Stomach (tissue), 9 donors: ENCODE data around the gene ZNF672. TPM values are rescaled to one million over a fixed set of nuclear protein-coding genes. Genes with fewer than 3 reads are reported as not detected.

Experiments used
- DNase-seq, 2 donors: peaks; one replicate each; pipeline versions ENCODE4 v3.0.0 to v3.0.0-alpha.2; 2013 to 2019
- H3K27ac ChIP-seq, 5 donors: fragments of 200-600 bp in 4 of 5; sonication (generic) in 4 of 5; one replicate each; pipeline ENCODE4 v1.5.1; 2013 to 2019; ENCODE audit warnings: mild to moderate bottlenecking in 1 of 5, moderate library complexity in 1 of 5
- H3K27me3 ChIP-seq, 3 donors: fragments of 200-600 bp; sonication (generic); one replicate each; pipeline ENCODE4 v1.5.1; 2017 to 2019; ENCODE audit warnings: mixed run types in 1 of 3
- H3K36me3 ChIP-seq, 4 donors: fragments of 200-600 bp; sonication (generic); 1 replicate in 3 of 4; 2 replicates in 1 of 4; pipeline ENCODE4 v1.5.1; 2016 to 2019
- H3K4me1 ChIP-seq, 4 donors: fragments of 200-600 bp; sonication (generic); one replicate each; pipeline ENCODE4 v1.5.1; 2016 to 2019
- H3K4me3 ChIP-seq, 4 donors: fragments of 200-600 bp; sonication (generic) in 3 of 4; one replicate each; pipeline ENCODE4 v1.5.1; 2016 to 2019; ENCODE audit warnings: mild to moderate bottlenecking in 1 of 4
- H3K9me3 ChIP-seq, 4 donors: fragments of 200-600 bp; sonication (generic); one replicate each; pipeline ENCODE4 v1.5.1; 2016 to 2019
- CTCF ChIP-seq, 7 experiments: fragments of 450-650 bp in 4 of 7; fragments of 200-600 bp in 3 of 7; sonication (generic) in 3 of 7; IDR thresholded peaks; one replicate each; pipeline ENCODE4 v1.5.1; 2016 to 2019; ENCODE audit warnings: antibody characterized with exemption in 7 of 7, control low read depth in 2 of 7, mild to moderate bottlenecking in 1 of 7
- EP300 ChIP-seq: sonication (generic); formaldehyde crosslinking; IDR thresholded peaks from one replicate; pipeline ENCODE4 v1.6.1; 2017; ENCODE audit warnings: antibody characterized with exemption
- POLR2A ChIP-seq, 4 donors: fragments of 450-650 bp; IDR thresholded peaks; one replicate each; pipeline ENCODE4 v1.6.1; 2016; ENCODE audit warnings: antibody characterized with exemption in 4 of 4, control low read depth in 2 of 4, mild to moderate bottlenecking in 1 of 4, moderate library complexity in 1 of 4
- POLR2AphosphoS5 ChIP-seq, 3 donors: sonication (generic); formaldehyde crosslinking; IDR thresholded peaks; one replicate each; pipeline ENCODE4 v1.6.1; 2016; ENCODE audit warnings: antibody characterized with exemption in 3 of 3
- WGBS, 5 donors: extraction: QIAGEN DNeasy Blood & Tissue Kit in 3 of 5; methylation state at CpG; one replicate each; pipeline versions ENCODE4 v1.1.5 to v1.1.7; 2013 to 2018; 5-methylcytosine and 5-hydroxymethylcytosine counted together
- intact Hi-C: fragments of 100-400 bp; cut with DNase I; formaldehyde crosslinking; loops from one replicate; pipeline ENCODE4 v1.15.1; 2023; ENCODE audit warnings: low total_unique reads
- polyA plus RNA-seq, 3 donors: library from polyadenylated mRNA; stranded (reverse); fragments of 200-250 nt; gene quantifications; one replicate each; pipeline ENCODE4 v1.2.3, GENCODE V29; 2013
- total RNA-seq, 5 donors: library from RNA; depleted of rRNA; stranded (reverse); fragments of >200 nt; gene quantifications; one replicate each; pipeline versions ENCODE4 v1.1.0 to v1.2.3, GENCODE V29; 2014 to 2016
- donor health status: healthy with polysubstance abuse.
- donor health status: Bipolar disorder and iron deficiency.
- donor health status: healthy.

Gene ZNF672
- total and polyA plus RNA-seq, 8 donors = 13.0 to 142 (median 29.0) TPM

- no peak overlapping the region for H3K27ac ChIP-seq
- H3K36me3 ChIP-seq = peaks cover 68 to 97% (median 88%) of the 10 kb centered on the region in 4 donors
- H3K4me1 ChIP-seq = peaks cover 4 to 15% (median 6%) of the 10 kb centered on the region in 4 donors
- peak in 1 of 2 donors; percentile 63 for DNase-seq
- no peak overlapping the region for H3K4me3 ChIP-seq
- WGBS, 5 donors = 38 to 66% (median 54%) methylated on average over 3 of the region's 3 CpGs
- no peak for TF ChIP-seq POLR2AphosphoS5 (IDR thresholded peaks at IDR 0.05)
- no peaks in the 10 kb centered on the region for H3K27me3 ChIP-seq
- no peaks in the 10 kb centered on the region for H3K9me3 ChIP-seq
- intact Hi-C loops = no loop called here
Measured at GRCh38 chr1:248849152-248849551, 11.1 kb downstream of the ZNF672 start.

- Histone ChIP-seq H3K4me3 (no peak overlapping the region), H3K9me3 (no peaks in the 10 kb centered on the region), H3K27me3 (no peaks in the 10 kb centered on the region), H3K36me3 (peaks cover 66 to 94% (median 85%) of the 10 kb centered on the region in 4 donors), H3K4me1 (peaks cover 4 to 15% (median 6%) of the 10 kb centered on the region in 4 donors), H3K27ac (peak overlapping the region in 1 of 5 donors; percentile 14)
- TF ChIP-seq EP300 = no peak
- TF ChIP-seq CTCF (IDR thresholded peaks at IDR 0.05) = no peak
- no peak for TF ChIP-seq POLR2AphosphoS5 (IDR thresholded peaks at IDR 0.05)
- no peak for TF ChIP-seq POLR2A (IDR thresholded peaks at IDR 0.05)
- intact Hi-C loops = no loop called here
- no peak for DNase-seq
- WGBS, 5 donors = 30 to 71% (median 52%) methylated on average over 3 of the region's 3 CpGs
Measured at GRCh38 chr1:248849637-248850036, 11.6 kb downstream of the ZNF672 start.

GRCh38 chr1:248850124-248850523 is 12.1 kb downstream of the ZNF672 start:
- H3K36me3 ChIP-seq = peaks cover 63 to 94% (median 85%) of the 10 kb centered on the region in 4 donors

GRCh38 chr1:248850536-248851251 is 12.7 kb downstream of the ZNF672 start:
- Histone ChIP-seq H3K36me3 (peaks cover 57 to 94% (median 85%) of the 10 kb centered on the region in 4 donors), H3K4me3 (no peak overlapping the region), H3K9me3 (no peaks in the 10 kb centered on the region), H3K27ac (peak overlapping the region in 1 of 5 donors; percentile 14), H3K27me3 (no peaks in the 10 kb centered on the region), H3K4me1 (peaks cover 4 to 15% (median 6%) of the 10 kb centered on the region in 4 donors)
- no peak for TF ChIP-seq EP300
- no peak for TF ChIP-seq POLR2AphosphoS5 (IDR thresholded peaks at IDR 0.05)
- no peak for TF ChIP-seq POLR2A (IDR thresholded peaks at IDR 0.05)
- WGBS, 5 donors = 79 to 91% (median 87%) methylated on average over 10 of the region's 10 CpGs
- intact Hi-C loops = no loop called here
- no peak for DNase-seq

More at GRCh38 chr1:248850124-248850523, 12.1 kb downstream of the ZNF672 start:
- H3K27ac ChIP-seq = peak overlapping the region in 1 of 5 donors; percentile 14
- H3K9me3 ChIP-seq = no peaks in the 10 kb centered on the region
- intact Hi-C loops = no loop called here
- peaks cover 4 to 15% (median 6%) of the 10 kb centered on the region in 4 donors for H3K4me1 ChIP-seq
- WGBS, 5 donors = 83 to 95% (median 87%) methylated on average over 9 of the region's 9 CpGs
- no peak overlapping the region for H3K4me3 ChIP-seq
- H3K27me3 ChIP-seq = no peaks in the 10 kb centered on the region
- DNase-seq = no peak
- no peak for TF ChIP-seq CTCF (IDR thresholded peaks at IDR 0.05)
- no peak for TF ChIP-seq POLR2AphosphoS5 (IDR thresholded peaks at IDR 0.05)
- no peak for TF ChIP-seq POLR2A (IDR thresholded peaks at IDR 0.05)
- TF ChIP-seq EP300 = no peak

GRCh38 chr1:248851390-248851789 is 13.4 kb downstream of the ZNF672 start:
- intact Hi-C loops = no loop called here
- 86 to 91% (median 88%) methylated on average over 2 of the region's 2 CpGs for WGBS, 5 donors
- peaks cover 50 to 87% (median 81%) of the 10 kb centered on the region in 4 donors for H3K36me3 ChIP-seq

More at GRCh38 chr1:248851390-248851789, 13.4 kb downstream of the ZNF672 start:
- Histone ChIP-seq H3K27ac (no peak overlapping the region), H3K4me1 (peaks cover 4 to 15% (median 6%) of the 10 kb centered on the region in 4 donors), H3K4me3 (no peak overlapping the region), H3K9me3 (no peaks in the 10 kb centered on the region), H3K27me3 (no peaks in the 10 kb centered on the region)
- TF ChIP-seq POLR2AphosphoS5 (IDR thresholded peaks at IDR 0.05) (no peak), POLR2A (IDR thresholded peaks at IDR 0.05) (no peak), CTCF (IDR thresholded peaks at IDR 0.05) (no peak), EP300 (no peak)
- no peak for DNase-seq
